Natural killer cell (primary cell): ENCODE data around the gene PADI6. TPM values are rescaled to one million over a fixed set of nuclear protein-coding genes. Genes with fewer than 3 reads are reported as not detected.

Experiments
- ATAC-seq, 3 donors: fragments of 150-1000 bp in 2 of 3; fragments of 200-7000 bp in 1 of 3; cut with Tn5 transposase; 1 replicate in 1 of 3; 2 replicates in 2 of 3; pipeline ENCODE4 v1.10.0; 2021; ENCODE audit warnings: mild to moderate bottlenecking in 2 of 3, moderate library complexity in 2 of 3
- DNase-seq, 2 donors: peaks; one replicate each; pipeline versions ENCODE4 v3.0.0 to v3.0.0-alpha.2; 2013 to 2021; ENCODE audit warnings: mixed read lengths in 1 of 2
- H3K27ac ChIP-seq: one replicate; pipeline ENCODE4 v1.5.1; 2013; ENCODE audit warnings: mild to moderate bottlenecking, low read length
- H3K27me3 ChIP-seq: one replicate; pipeline ENCODE4 v1.6.1; 2013; ENCODE audit warnings: low read length; ENCODE audit not compliant: control insufficient read depth, insufficient read depth
- H3K36me3 ChIP-seq: one replicate; pipeline ENCODE4 v1.6.1; 2013; ENCODE audit warnings: low read length; ENCODE audit not compliant: control insufficient read depth, insufficient read depth
- H3K4me1 ChIP-seq: one replicate; pipeline ENCODE4 v1.6.1; 2013; ENCODE audit warnings: low read length; ENCODE audit not compliant: control insufficient read depth, insufficient read depth
- H3K4me3 ChIP-seq: one replicate; pipeline ENCODE4 v1.5.1; 2013; ENCODE audit warnings: low read length
- H3K9me3 ChIP-seq: one replicate; pipeline ENCODE4 v1.6.1; 2013; ENCODE audit warnings: low read length; ENCODE audit not compliant: control insufficient read depth, insufficient read depth
- H3K27ac Mint-ChIP-seq, 2 donors: one replicate each; pipeline ENCODE4 v1.8.0; 2022; ENCODE audit warnings: mild to moderate bottlenecking in 2 of 2, mixed read lengths in 2 of 2, moderate library complexity in 1 of 2
- H3K27me3 Mint-ChIP-seq, 2 donors: one replicate each; pipeline ENCODE4 v1.8.0; 2022; ENCODE audit warnings: low read depth in 2 of 2, mixed read lengths in 2 of 2
- H3K36me3 Mint-ChIP-seq: one replicate; pipeline ENCODE4 v1.8.0; 2022; ENCODE audit warnings: mixed read lengths
- H3K4me1 Mint-ChIP-seq, 2 donors: one replicate each; pipeline ENCODE4 v1.8.0; 2022; ENCODE audit warnings: mixed read lengths in 2 of 2
- H3K4me3 Mint-ChIP-seq: one replicate; pipeline ENCODE4 v1.8.0; 2022; ENCODE audit warnings: mild to moderate bottlenecking, moderate library complexity, mixed read lengths
- H3K9me3 Mint-ChIP-seq, 2 donors: one replicate each; pipeline ENCODE4 v1.8.0; 2022; ENCODE audit warnings: mixed read lengths in 2 of 2
- CTCF ChIP-seq: fragments of 200-600 bp; IDR thresholded peaks from one replicate; pipeline ENCODE4 v1.8.0; 2022; ENCODE audit warnings: antibody characterized with exemption
- WGBS: methylation state at CpG from one replicate; pipeline ENCODE4 v1.1.7; 2013; ENCODE audit warnings: missing lambda C conversion rate; ENCODE audit not compliant: insufficient coverage; 5-methylcytosine and 5-hydroxymethylcytosine counted together
- intact Hi-C: fragments of 100-400 bp; cut with micrococcal nuclease; formaldehyde crosslinking; loops from one replicate; pipeline ENCODE4 v1.14.2; 2022
- total RNA-seq, 4 donors: library from RNA; stranded (reverse); fragments of 120-200 nt in 1 of 4; gene quantifications; one replicate each; pipeline versions ENCODE4 v1.2.3 to v1.2.4, GENCODE V29; 2013 to 2022

PADI6 gene
- total RNA-seq, 3 donors from 2014 or later (not counting 1 experiment from before 2014, with no cell fraction given) = not detected

GRCh38 chr1:17423781-17424245 is 51.8 kb downstream of the PADI6 start:
- Histone ChIP-seq H3K4me1 (peaks cover 1% of the 10 kb centered on the region), H3K4me3 (no peak overlapping the region), H3K9me3 (no peaks in the 10 kb centered on the region), H3K27ac (no peak overlapping the region), H3K27me3 (no peaks in the 10 kb centered on the region), H3K36me3 (peaks cover 83% of the 10 kb centered on the region)
- intact Hi-C loops = loop anchor here (5.0 kb wide), 1 partner anchor 53 kb away; no protein-coding TSS in a partner anchor
- Mint-ChIP-seq H3K27ac (no peak overlapping the region), H3K9me3 (no peaks in the 10 kb centered on the region), H3K4me3 (no peak overlapping the region), H3K36me3 (peaks cover 29% of the 10 kb centered on the region), H3K4me1 (peaks cover 23 to 25% of the 10 kb centered on the region in 2 donors), H3K27me3 (no peaks in the 10 kb centered on the region)
- WGBS = 90% methylated on average over 13 of the region's 13 CpGs
- DNase-seq (no peak), ATAC-seq (no peak)
- TF ChIP-seq CTCF = no peak

GRCh38 chr1:17425806-17426600 is 54.0 kb downstream of the PADI6 start:
- H3K4me1 ChIP-seq = peaks cover 21% of the 10 kb centered on the region
- TF ChIP-seq CTCF = no peak
- WGBS = 93% methylated on average over 18 of the region's 18 CpGs
- peaks cover 29% of the 10 kb centered on the region for H3K36me3 Mint-ChIP-seq
- H3K27ac Mint-ChIP-seq = peak overlapping the region in 1 of 2 donors; percentile 40
- H3K4me3 Mint-ChIP-seq = no peak overlapping the region
- no peak overlapping the region for H3K4me3 ChIP-seq
- H3K27ac ChIP-seq = no peak overlapping the region
- no peaks in the 10 kb centered on the region for H3K27me3 Mint-ChIP-seq
- DNase-seq = no peak
- H3K4me1 Mint-ChIP-seq = peaks cover 33 to 34% of the 10 kb centered on the region in 2 donors
- H3K36me3 ChIP-seq = peaks cover 66% of the 10 kb centered on the region
- intact Hi-C loops = no loop called here
- H3K27me3 ChIP-seq = no peaks in the 10 kb centered on the region
- no peaks in the 10 kb centered on the region for H3K9me3 Mint-ChIP-seq
- ATAC-seq = no peak
- H3K9me3 ChIP-seq = no peaks in the 10 kb centered on the region

GRCh38 chr1:17427696-17428660 is 56.0 kb downstream of the PADI6 start:
- Mint-ChIP-seq H3K4me3 (no peak overlapping the region), H3K4me1 (peaks cover 42 to 43% of the 10 kb centered on the region in 2 donors), H3K36me3 (peaks cover 29% of the 10 kb centered on the region), H3K9me3 (no peaks in the 10 kb centered on the region), H3K27me3 (no peaks in the 10 kb centered on the region), H3K27ac (no peak overlapping the region)
- Histone ChIP-seq H3K27ac (no peak overlapping the region), H3K36me3 (peaks cover 57% of the 10 kb centered on the region), H3K4me3 (no peak overlapping the region), H3K27me3 (no peaks in the 10 kb centered on the region), H3K9me3 (no peaks in the 10 kb centered on the region), H3K4me1 (peaks cover 36% of the 10 kb centered on the region)
- ATAC-seq (no peak), DNase-seq (no peak)
- TF ChIP-seq CTCF = no peak
- 97% methylated on average over 21 of the region's 21 CpGs for WGBS
- intact Hi-C loops = no loop called here
